K562 (cell line): Measurements from ENCODE around the gene LHX3.

Source experiments
- SREBF1 ChIP-seq: fragments of 150-350 bp; IDR thresholded peaks from 2 replicates; pipeline ENCODE4 v1.6.1; 2014; ENCODE audit warnings: antibody characterized with exemption, low read depth, low read length, borderline replicate concordance
- TF ChIP-seq, protein P1 (sequence below), 3 experiments: IDR thresholded peaks in 2 of 3; conservative IDR thresholded peaks in 1 of 3; 2 replicates each; pipeline ENCODE4 v1.5.1; 2011 to 2012; ENCODE audit warnings: low read length in 3 of 3, mild to moderate bottlenecking in 3 of 3, control low read depth in 2 of 3, improper control_type of control experiment in 1 of 3, inconsistent platforms in 1 of 3, low read depth in 1 of 3, mixed read lengths in 1 of 3, moderate library complexity in 1 of 3; ENCODE audit not compliant: insufficient read depth in 2 of 3

- TF ChIP-seq SREBF1: no peak
- TF ChIP-seq, protein P1, sequence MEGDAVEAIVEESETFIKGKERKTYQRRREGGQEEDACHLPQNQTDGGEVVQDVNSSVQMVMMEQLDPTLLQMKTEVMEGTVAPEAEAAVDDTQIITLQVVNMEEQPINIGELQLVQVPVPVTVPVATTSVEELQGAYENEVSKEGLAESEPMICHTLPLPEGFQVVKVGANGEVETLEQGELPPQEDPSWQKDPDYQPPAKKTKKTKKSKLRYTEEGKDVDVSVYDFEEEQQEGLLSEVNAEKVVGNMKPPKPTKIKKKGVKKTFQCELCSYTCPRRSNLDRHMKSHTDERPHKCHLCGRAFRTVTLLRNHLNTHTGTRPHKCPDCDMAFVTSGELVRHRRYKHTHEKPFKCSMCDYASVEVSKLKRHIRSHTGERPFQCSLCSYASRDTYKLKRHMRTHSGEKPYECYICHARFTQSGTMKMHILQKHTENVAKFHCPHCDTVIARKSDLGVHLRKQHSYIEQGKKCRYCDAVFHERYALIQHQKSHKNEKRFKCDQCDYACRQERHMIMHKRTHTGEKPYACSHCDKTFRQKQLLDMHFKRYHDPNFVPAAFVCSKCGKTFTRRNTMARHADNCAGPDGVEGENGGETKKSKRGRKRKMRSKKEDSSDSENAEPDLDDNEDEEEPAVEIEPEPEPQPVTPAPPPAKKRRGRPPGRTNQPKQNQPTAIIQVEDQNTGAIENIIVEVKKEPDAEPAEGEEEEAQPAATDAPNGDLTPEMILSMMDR (IDR thresholded peaks at IDR 0.05 in 2 of 3, conservative IDR thresholded peaks at IDR 0.05 in 1 of 3; ENCODE audit: insufficient read depth in 2 of 3, low read depth in 1 of 3, low read length in 3 of 3): no peak
Observed at GRCh38 chr9:136190656-136191055, 14.3 kb downstream of the LHX3 start.
